Ovary (tissue), 3 donors: ENCODE measurements around the gene ILDR2.

Source experiments
- EP300 ChIP-seq: sonication (generic); formaldehyde crosslinking; IDR thresholded peaks from one replicate; pipeline ENCODE4 v1.6.1; 2017; ENCODE audit warnings: antibody characterized with exemption
- POLR2A ChIP-seq: fragments of 450-650 bp; IDR thresholded peaks from one replicate; pipeline ENCODE4 v1.6.1; 2017; ENCODE audit warnings: antibody characterized with exemption, mild to moderate bottlenecking, moderate library complexity
- TF ChIP-seq, protein P1 (sequence below), 3 donors: fragments of 450-650 bp in 2 of 3; fragments of 200-600 bp in 1 of 3; IDR thresholded peaks; one replicate each; pipeline versions ENCODE4 v1.5.1 to v1.8.0; 2016 to 2022; ENCODE audit warnings: antibody characterized with exemption in 3 of 3, mild to moderate bottlenecking in 1 of 3
- donor health status: DM: no; HTN: no; CAD: no.

DNA sequence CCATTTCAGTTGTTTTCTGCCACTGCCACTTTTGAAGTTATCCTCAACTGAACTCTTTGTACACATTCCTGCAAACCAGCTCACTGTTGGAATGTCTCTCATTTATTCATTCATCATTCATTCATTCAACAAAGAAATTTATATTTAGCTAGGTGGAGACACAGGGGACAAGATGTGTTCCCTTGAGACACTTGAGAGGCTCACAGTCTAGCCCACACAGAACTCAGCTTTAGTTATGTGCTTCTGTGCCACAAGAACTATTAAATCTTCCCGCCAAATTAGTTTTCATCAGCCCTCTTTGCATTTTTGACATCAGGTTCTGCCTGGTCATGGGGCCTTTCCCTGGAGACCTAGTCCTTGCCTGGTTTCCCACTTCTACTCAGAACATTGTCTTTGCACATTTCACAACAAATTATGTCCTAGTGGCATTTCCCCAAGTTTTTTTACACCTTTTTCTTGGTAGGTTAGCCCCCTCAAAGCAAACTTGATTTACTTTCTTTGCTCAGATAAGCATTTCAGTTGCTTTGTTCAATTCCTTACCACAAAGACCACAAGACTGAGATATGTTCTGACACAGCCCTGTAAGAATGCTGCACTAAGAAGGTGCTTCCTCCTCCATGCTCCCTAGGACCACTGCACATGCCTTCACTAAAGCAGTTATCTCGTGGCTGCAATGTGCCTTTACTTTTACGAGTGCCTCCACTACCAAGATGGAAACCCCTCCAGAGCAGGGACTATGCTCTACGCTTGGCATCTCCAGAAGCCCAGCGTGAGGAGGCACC lies 31.0 kb downstream of the ILDR2 start:
- TF ChIP-seq, protein P1, sequence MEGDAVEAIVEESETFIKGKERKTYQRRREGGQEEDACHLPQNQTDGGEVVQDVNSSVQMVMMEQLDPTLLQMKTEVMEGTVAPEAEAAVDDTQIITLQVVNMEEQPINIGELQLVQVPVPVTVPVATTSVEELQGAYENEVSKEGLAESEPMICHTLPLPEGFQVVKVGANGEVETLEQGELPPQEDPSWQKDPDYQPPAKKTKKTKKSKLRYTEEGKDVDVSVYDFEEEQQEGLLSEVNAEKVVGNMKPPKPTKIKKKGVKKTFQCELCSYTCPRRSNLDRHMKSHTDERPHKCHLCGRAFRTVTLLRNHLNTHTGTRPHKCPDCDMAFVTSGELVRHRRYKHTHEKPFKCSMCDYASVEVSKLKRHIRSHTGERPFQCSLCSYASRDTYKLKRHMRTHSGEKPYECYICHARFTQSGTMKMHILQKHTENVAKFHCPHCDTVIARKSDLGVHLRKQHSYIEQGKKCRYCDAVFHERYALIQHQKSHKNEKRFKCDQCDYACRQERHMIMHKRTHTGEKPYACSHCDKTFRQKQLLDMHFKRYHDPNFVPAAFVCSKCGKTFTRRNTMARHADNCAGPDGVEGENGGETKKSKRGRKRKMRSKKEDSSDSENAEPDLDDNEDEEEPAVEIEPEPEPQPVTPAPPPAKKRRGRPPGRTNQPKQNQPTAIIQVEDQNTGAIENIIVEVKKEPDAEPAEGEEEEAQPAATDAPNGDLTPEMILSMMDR (IDR thresholded peaks at IDR 0.05), result no peak
- TF ChIP-seq POLR2A (no peak), EP300 (no peak)
